ENCODE data around the gene TTC7B.

Gene TTC7B

GRCh38 chr14:90610346-90611040, 205.7 kb downstream of the TTC7B start:
- Histone ChIP-seq H3K4ac (ENCODE audit: low read depth, low read length) (no peak overlapping the region), H3K36me3 (ENCODE audit: control insufficient read depth, insufficient read depth, low read length) (no peaks in the 10 kb centered on the region), H3K56ac (ENCODE audit: low read length) (no peak overlapping the region), H3K4me2 (ENCODE audit: low read length) (no peak overlapping the region), H2BK120ac (ENCODE audit: low read depth, low read length) (no peak overlapping the region), H3K79me1 (ENCODE audit: low read length) (no peaks in the 10 kb centered on the region), H3K18ac (ENCODE audit: low read length) (no peak overlapping the region), H2BK15ac (replicated peaks; ENCODE audit: low read depth) (no peak overlapping the region), H3K4me1 (ENCODE audit: control insufficient read depth, low read depth, low read length) (peaks cover 2% of the 10 kb centered on the region), H3K79me2 (ENCODE audit: control insufficient read depth, insufficient read depth, low read length) (no peaks in the 10 kb centered on the region), H2BK5ac (ENCODE audit: low read length) (no peak overlapping the region), H3K4me3 (ENCODE audit: low read length) (no peak overlapping the region), H3K23ac (ENCODE audit: low read length) (no peak overlapping the region), H4K8ac (ENCODE audit: low read depth, low read length) (no peak overlapping the region), H4K5ac (ENCODE audit: low read length) (no peak overlapping the region), H2AK5ac (ENCODE audit: low read length) (no peak overlapping the region), H3K27ac (ENCODE audit: low read depth, low read length) (no peak overlapping the region), H3K9ac (ENCODE audit: low read length) (no peak overlapping the region), H3K27me3 (ENCODE audit: insufficient read depth, low read length, poor library complexity) (no peaks in the 10 kb centered on the region)
- DNase-seq, result no peak
- no CpG with 5 or more reads among the region's 10 CpGs for WGBS (ENCODE audit: extremely low coverage, insufficient coverage, low lambda C conversion rate)

GRCh38 chr14:90609376-90609775, 206.9 kb downstream of the TTC7B start:
- Histone ChIP-seq H2BK5ac (ENCODE audit: low read length) (no peak overlapping the region), H4K5ac (ENCODE audit: low read length) (no peak overlapping the region), H2BK120ac (ENCODE audit: low read depth, low read length) (no peak overlapping the region), H2BK15ac (replicated peaks; ENCODE audit: low read depth) (no peak overlapping the region), H4K8ac (ENCODE audit: low read depth, low read length) (no peak overlapping the region), H3K18ac (ENCODE audit: low read length) (no peak overlapping the region), H3K4me3 (ENCODE audit: low read length) (no peak overlapping the region), H3K27ac (ENCODE audit: low read depth, low read length) (no peak overlapping the region), H2AK5ac (ENCODE audit: low read length) (no peak overlapping the region), H3K23ac (ENCODE audit: low read length) (no peak overlapping the region), H3K4ac (ENCODE audit: low read depth, low read length) (no peak overlapping the region), H3K4me2 (ENCODE audit: low read length) (no peak overlapping the region), H3K27me3 (ENCODE audit: insufficient read depth, low read length, poor library complexity) (no peaks in the 10 kb centered on the region), H3K9ac (ENCODE audit: low read length) (no peak overlapping the region), H3K79me1 (ENCODE audit: low read length) (no peaks in the 10 kb centered on the region), H3K56ac (ENCODE audit: low read length) (no peak overlapping the region), H3K4me1 (ENCODE audit: control insufficient read depth, low read depth, low read length) (peaks cover 4% of the 10 kb centered on the region), H3K36me3 (ENCODE audit: control insufficient read depth, insufficient read depth, low read length) (no peaks in the 10 kb centered on the region), H3K79me2 (ENCODE audit: control insufficient read depth, insufficient read depth, low read length) (no peaks in the 10 kb centered on the region)
- DNase-seq, result no peak
- WGBS (ENCODE audit: extremely low coverage, insufficient coverage, low lambda C conversion rate), result no CpG with 5 or more reads among the region's 2 CpGs

- no peak overlapping the region for H3K9ac ChIP-seq (ENCODE audit: low read length)
- H3K4ac ChIP-seq (ENCODE audit: low read depth, low read length), result no peak overlapping the region
- WGBS (ENCODE audit: extremely low coverage, insufficient coverage, low lambda C conversion rate), result no CpG with 5 or more reads among the region's 7 CpGs
- no peaks in the 10 kb centered on the region for H3K27me3 ChIP-seq (ENCODE audit: insufficient read depth, low read length, poor library complexity)
- no peaks in the 10 kb centered on the region for H3K36me3 ChIP-seq (ENCODE audit: control insufficient read depth, insufficient read depth, low read length)
- H2BK5ac ChIP-seq (ENCODE audit: low read length), result no peak overlapping the region
- H3K56ac ChIP-seq (ENCODE audit: low read length), result no peak overlapping the region
- no peak overlapping the region for H2BK120ac ChIP-seq (ENCODE audit: low read depth, low read length)
- no peak overlapping the region for H4K8ac ChIP-seq (ENCODE audit: low read depth, low read length)
- DNase-seq, result no peak
- no peak overlapping the region for H3K18ac ChIP-seq (ENCODE audit: low read length)
- no peaks in the 10 kb centered on the region for H3K79me1 ChIP-seq (ENCODE audit: low read length)
- H3K4me3 ChIP-seq (ENCODE audit: low read length), result no peak overlapping the region
- no peak overlapping the region for H4K5ac ChIP-seq (ENCODE audit: low read length)
- no peaks in the 10 kb centered on the region for H3K79me2 ChIP-seq (ENCODE audit: control insufficient read depth, insufficient read depth, low read length)
- no peak overlapping the region for H2BK15ac ChIP-seq (replicated peaks; ENCODE audit: low read depth)
- no peak overlapping the region for H3K4me2 ChIP-seq (ENCODE audit: low read length)
- no peak overlapping the region for H3K23ac ChIP-seq (ENCODE audit: low read length)
- H2AK5ac ChIP-seq (ENCODE audit: low read length), result no peak overlapping the region
- H3K27ac ChIP-seq (ENCODE audit: low read depth, low read length), result no peak overlapping the region
- H3K4me1 ChIP-seq (ENCODE audit: control insufficient read depth, low read depth, low read length), result peaks cover 4% of the 10 kb centered on the region
Observed at GRCh38 chr14:90608929-90609341, 207.3 kb downstream of the TTC7B start.

GRCh38 chr14:90608281-90608680, 207.9 kb downstream of the TTC7B start:
- Histone ChIP-seq H3K27ac (ENCODE audit: low read depth, low read length) (no peak overlapping the region), H3K4me1 (ENCODE audit: control insufficient read depth, low read depth, low read length) (peaks cover 4% of the 10 kb centered on the region)
- no CpG with 5 or more reads among the region's 11 CpGs for WGBS (ENCODE audit: extremely low coverage, insufficient coverage, low lambda C conversion rate)

GRCh38 chr14:90607141-90607540, 209.1 kb downstream of the TTC7B start:
- Histone ChIP-seq H3K56ac (ENCODE audit: low read length) (no peak overlapping the region), H3K4me3 (ENCODE audit: low read length) (no peak overlapping the region), H3K4me2 (ENCODE audit: low read length) (no peak overlapping the region), H4K8ac (ENCODE audit: low read depth, low read length) (no peak overlapping the region), H2BK15ac (replicated peaks; ENCODE audit: low read depth) (no peak overlapping the region), H3K18ac (ENCODE audit: low read length) (no peak overlapping the region), H3K27me3 (ENCODE audit: insufficient read depth, low read length, poor library complexity) (no peaks in the 10 kb centered on the region), H3K4me1 (ENCODE audit: control insufficient read depth, low read depth, low read length) (peaks cover 4% of the 10 kb centered on the region), H3K79me1 (ENCODE audit: low read length) (no peaks in the 10 kb centered on the region), H3K23ac (ENCODE audit: low read length) (no peak overlapping the region), H2BK5ac (ENCODE audit: low read length) (no peak overlapping the region), H2AK5ac (ENCODE audit: low read length) (no peak overlapping the region), H2BK120ac (ENCODE audit: low read depth, low read length) (no peak overlapping the region), H4K5ac (ENCODE audit: low read length) (no peak overlapping the region), H3K27ac (ENCODE audit: low read depth, low read length) (no peak overlapping the region), H3K9ac (ENCODE audit: low read length) (no peak overlapping the region), H3K79me2 (ENCODE audit: control insufficient read depth, insufficient read depth, low read length) (no peaks in the 10 kb centered on the region), H3K36me3 (ENCODE audit: control insufficient read depth, insufficient read depth, low read length) (no peaks in the 10 kb centered on the region), H3K4ac (ENCODE audit: low read depth, low read length) (no peak overlapping the region)
- WGBS (ENCODE audit: extremely low coverage, insufficient coverage, low lambda C conversion rate), result no CpG with 5 or more reads among the region's 10 CpGs
- DNase-seq, result no peak

More at GRCh38 chr14:90608281-90608680, 207.9 kb downstream of the TTC7B start:
- H2BK15ac ChIP-seq (replicated peaks; ENCODE audit: low read depth), result no peak overlapping the region
- H2BK120ac ChIP-seq (ENCODE audit: low read depth, low read length), result no peak overlapping the region
- DNase-seq, result no peak
- H3K4me2 ChIP-seq (ENCODE audit: low read length), result no peak overlapping the region
- no peak overlapping the region for H3K4me3 ChIP-seq (ENCODE audit: low read length)
- no peak overlapping the region for H2BK5ac ChIP-seq (ENCODE audit: low read length)
- no peaks in the 10 kb centered on the region for H3K79me1 ChIP-seq (ENCODE audit: low read length)
- no peak overlapping the region for H2AK5ac ChIP-seq (ENCODE audit: low read length)
- no peaks in the 10 kb centered on the region for H3K36me3 ChIP-seq (ENCODE audit: control insufficient read depth, insufficient read depth, low read length)
- no peak overlapping the region for H3K23ac ChIP-seq (ENCODE audit: low read length)
- H3K18ac ChIP-seq (ENCODE audit: low read length), result no peak overlapping the region
- no peaks in the 10 kb centered on the region for H3K79me2 ChIP-seq (ENCODE audit: control insufficient read depth, insufficient read depth, low read length)
- no peak overlapping the region for H4K5ac ChIP-seq (ENCODE audit: low read length)
- no peak overlapping the region for H3K9ac ChIP-seq (ENCODE audit: low read length)
- no peak overlapping the region for H4K8ac ChIP-seq (ENCODE audit: low read depth, low read length)
- H3K27me3 ChIP-seq (ENCODE audit: insufficient read depth, low read length, poor library complexity), result no peaks in the 10 kb centered on the region
- no peak overlapping the region for H3K4ac ChIP-seq (ENCODE audit: low read depth, low read length)
- H3K56ac ChIP-seq (ENCODE audit: low read length), result no peak overlapping the region

GRCh38 chr14:90606434-90606833, 209.8 kb downstream of the TTC7B start:
- H2BK120ac ChIP-seq (ENCODE audit: low read depth, low read length), result no peak overlapping the region
- no peaks in the 10 kb centered on the region for H3K27me3 ChIP-seq (ENCODE audit: insufficient read depth, low read length, poor library complexity)
- H3K9ac ChIP-seq (ENCODE audit: low read length), result no peak overlapping the region
- no peaks in the 10 kb centered on the region for H3K36me3 ChIP-seq (ENCODE audit: control insufficient read depth, insufficient read depth, low read length)
- H3K4me2 ChIP-seq (ENCODE audit: low read length), result no peak overlapping the region
- H4K8ac ChIP-seq (ENCODE audit: low read depth, low read length), result no peak overlapping the region
- WGBS (ENCODE audit: extremely low coverage, insufficient coverage, low lambda C conversion rate), result no CpG with 5 or more reads among the region's 2 CpGs
- no peaks in the 10 kb centered on the region for H3K79me1 ChIP-seq (ENCODE audit: low read length)
- H3K4me3 ChIP-seq (ENCODE audit: low read length), result no peak overlapping the region
- H3K27ac ChIP-seq (ENCODE audit: low read depth, low read length), result no peak overlapping the region
- H3K4me1 ChIP-seq (ENCODE audit: control insufficient read depth, low read depth, low read length), result peaks cover 4% of the 10 kb centered on the region
- no peak overlapping the region for H3K23ac ChIP-seq (ENCODE audit: low read length)
- no peak overlapping the region for H3K18ac ChIP-seq (ENCODE audit: low read length)
- no peak overlapping the region for H4K5ac ChIP-seq (ENCODE audit: low read length)
- no peak for DNase-seq
- no peak overlapping the region for H3K4ac ChIP-seq (ENCODE audit: low read depth, low read length)
- H2AK5ac ChIP-seq (ENCODE audit: low read length), result no peak overlapping the region
- H3K56ac ChIP-seq (ENCODE audit: low read length), result no peak overlapping the region
- H2BK5ac ChIP-seq (ENCODE audit: low read length), result no peak overlapping the region
- H2BK15ac ChIP-seq (replicated peaks; ENCODE audit: low read depth), result no peak overlapping the region
- no peaks in the 10 kb centered on the region for H3K79me2 ChIP-seq (ENCODE audit: control insufficient read depth, insufficient read depth, low read length)
